ENCODE data around the gene CDC42EP5.

GRCh38 chr19:54506079-54506478 lies 33.0 kb upstream of the CDC42EP5 start:
- TF ChIP-seq EZH2 (IDR thresholded peaks at IDR 0.05; ENCODE audit: insufficient read depth, low read length) (no peak), CTCF (IDR thresholded peaks at IDR 0.05; ENCODE audit: insufficient read depth, low read depth, low read length) (no peak)

Measured in astrocyte (in vitro differentiated cells and primary cell).